Adrenal gland (tissue), 12 donors: ENCODE data around the gene LPAR3. TPM values are rescaled to one million over a fixed set of nuclear protein-coding genes. Genes with fewer than 3 reads are reported as not detected.

Source experiments
- DNase-seq, 7 donors: peaks; one replicate each; pipeline ENCODE4 v3.0.0-alpha.2; 2019 to 2020
- H3K27ac ChIP-seq, 5 donors: fragments of 200-600 bp; sonication (generic) in 4 of 5; 1 replicate in 3 of 5; 2 replicates in 2 of 5; pipeline versions ENCODE4 v1.5.1 to v1.8.0; 2016 to 2020; ENCODE audit warnings: mild to moderate bottlenecking in 1 of 5
- H3K27me3 ChIP-seq: fragments of 200-600 bp; 2 replicates; pipeline ENCODE4 v1.8.0; 2021
- H3K36me3 ChIP-seq, 2 donors: fragments of 200-600 bp; replicated peaks in 1 of 2; 1 replicate in 1 of 2; 2 replicates in 1 of 2; pipeline versions ENCODE4 v1.5.1 to v1.8.0; 2018 to 2022
- H3K4me1 ChIP-seq, 2 donors: fragments of 200-600 bp; replicated peaks in 1 of 2; 1 replicate in 1 of 2; 2 replicates in 1 of 2; pipeline versions ENCODE4 v1.5.1 to v1.8.0; 2018 to 2021
- H3K4me3 ChIP-seq, 4 donors: fragments of 200-600 bp; sonication (generic) in 3 of 4; one replicate each; pipeline ENCODE4 v1.5.1; 2016 to 2018
- H3K9me3 ChIP-seq, 3 donors: fragments of 200-600 bp; sonication (generic) in 1 of 3; replicated peaks in 1 of 3; 1 replicate in 2 of 3; 2 replicates in 1 of 3; pipeline versions ENCODE4 v1.5.1 to v1.8.0; 2016 to 2021
- POLR2A ChIP-seq, 2 donors: fragments of 450-650 bp; IDR thresholded peaks; one replicate each; pipeline ENCODE4 v1.6.1; 2017; ENCODE audit warnings: antibody characterized with exemption in 2 of 2, mild to moderate bottlenecking in 2 of 2, moderate library complexity in 1 of 2
- WGBS, 4 donors: extraction: QIAGEN DNeasy Blood & Tissue Kit in 2 of 4; methylation state at CpG; one replicate each; pipeline versions ENCODE4 v1.1.5 to v1.1.7; 2013 to 2017; 5-methylcytosine and 5-hydroxymethylcytosine counted together
- intact Hi-C, 2 donors: fragments of 100-400 bp; cut with DNase I; formaldehyde crosslinking; loops; one replicate each; pipeline versions ENCODE4 v1.14.1 to v1.15.0; 2022 to 2023
- polyA plus RNA-seq, 3 donors: library from polyadenylated mRNA; stranded (reverse); fragments of 200-250 nt in 2 of 3; fragments of 350-450 nt in 1 of 3; fragmentation: Illumina TruSeq in 1 of 3; extraction: RNeasy Lipid Tissue Mini Kit (QIAGEN cat#74804) in 1 of 3; gene quantifications; one replicate each; pipeline ENCODE4 v1.2.3, GENCODE V29; 2013 to 2014
- total RNA-seq, 9 donors: library from RNA; depleted of rRNA in 4 of 9; stranded (reverse); fragments of >200 nt in 4 of 9; fragments of 120-200 nt in 1 of 9; fragmentation: NEBNext Ultra II Directional in 1 of 9; extraction: Animal tissue kit (Norgen Biotek cat#: 25700) in 1 of 9; gene quantifications; one replicate each; pipeline versions ENCODE4 v1.1.0 to v1.2.4, GENCODE V29; 2013 to 2023
- TF ChIP-seq, protein P1 (sequence below), 6 experiments: fragments of 450-650 bp in 4 of 6; fragments of 200-600 bp in 2 of 6; sonication (generic) in 1 of 6; IDR thresholded peaks; 1 replicate in 5 of 6; 2 replicates in 1 of 6; pipeline versions ENCODE4 v1.5.1 to v1.8.0; 2016 to 2021; ENCODE audit warnings: antibody characterized with exemption in 6 of 6, mild to moderate bottlenecking in 2 of 6, moderate library complexity in 1 of 6
- donor health status: healthy with polysubstance abuse.
- donor health status: Bipolar disorder and iron deficiency.
- donor health status: DM: yes; HTN: yes; CAD: no.
- donor health status: DM: no; HTN: no; CAD: no.
- donor health status: DM: no; HTN: no; CAD: no.
- donor health status: DM: yes; HTN: yes; CAD: no.

The LPAR3 gene
- total and polyA plus RNA-seq, 12 donors: 0.06 to 7.1 (median 1.8) TPM

DNA sequence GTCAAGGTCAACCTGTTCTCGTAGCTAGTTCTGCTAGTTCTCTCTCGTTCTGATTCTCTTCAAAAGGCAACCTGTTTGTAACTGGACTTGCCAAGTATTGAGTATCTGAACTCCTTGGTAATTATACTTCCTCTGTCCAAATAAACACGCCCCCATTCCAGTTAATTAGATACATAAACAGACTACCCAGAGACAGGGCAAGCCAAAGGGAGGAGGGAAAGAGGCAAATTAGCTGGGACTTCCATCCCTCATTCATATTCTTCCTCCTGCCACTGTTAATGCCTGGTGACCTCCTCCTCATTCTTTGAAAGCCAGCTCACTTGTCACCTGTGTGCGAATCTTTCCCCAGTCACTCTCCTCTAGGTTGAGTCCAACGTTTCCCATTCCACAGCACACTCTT is 62.9 kb downstream of the LPAR3 start:
- 75 to 86% (median 81%) methylated on average over 5 of the region's 5 CpGs for WGBS, 4 donors
- no peak for DNase-seq
- Histone ChIP-seq H3K27ac (no peak overlapping the region), H3K4me3 (no peak overlapping the region), H3K36me3 (no peaks in the 10 kb centered on the region), H3K4me1 (no peaks in the 10 kb centered on the region), H3K9me3 (no peaks in the 10 kb centered on the region), H3K27me3 (no peaks in the 10 kb centered on the region)
- intact Hi-C loops: no loop called here
- TF ChIP-seq, protein P1, sequence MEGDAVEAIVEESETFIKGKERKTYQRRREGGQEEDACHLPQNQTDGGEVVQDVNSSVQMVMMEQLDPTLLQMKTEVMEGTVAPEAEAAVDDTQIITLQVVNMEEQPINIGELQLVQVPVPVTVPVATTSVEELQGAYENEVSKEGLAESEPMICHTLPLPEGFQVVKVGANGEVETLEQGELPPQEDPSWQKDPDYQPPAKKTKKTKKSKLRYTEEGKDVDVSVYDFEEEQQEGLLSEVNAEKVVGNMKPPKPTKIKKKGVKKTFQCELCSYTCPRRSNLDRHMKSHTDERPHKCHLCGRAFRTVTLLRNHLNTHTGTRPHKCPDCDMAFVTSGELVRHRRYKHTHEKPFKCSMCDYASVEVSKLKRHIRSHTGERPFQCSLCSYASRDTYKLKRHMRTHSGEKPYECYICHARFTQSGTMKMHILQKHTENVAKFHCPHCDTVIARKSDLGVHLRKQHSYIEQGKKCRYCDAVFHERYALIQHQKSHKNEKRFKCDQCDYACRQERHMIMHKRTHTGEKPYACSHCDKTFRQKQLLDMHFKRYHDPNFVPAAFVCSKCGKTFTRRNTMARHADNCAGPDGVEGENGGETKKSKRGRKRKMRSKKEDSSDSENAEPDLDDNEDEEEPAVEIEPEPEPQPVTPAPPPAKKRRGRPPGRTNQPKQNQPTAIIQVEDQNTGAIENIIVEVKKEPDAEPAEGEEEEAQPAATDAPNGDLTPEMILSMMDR (IDR thresholded peaks at IDR 0.05): no peak
- no peak for TF ChIP-seq POLR2A (IDR thresholded peaks at IDR 0.05)

DNA sequence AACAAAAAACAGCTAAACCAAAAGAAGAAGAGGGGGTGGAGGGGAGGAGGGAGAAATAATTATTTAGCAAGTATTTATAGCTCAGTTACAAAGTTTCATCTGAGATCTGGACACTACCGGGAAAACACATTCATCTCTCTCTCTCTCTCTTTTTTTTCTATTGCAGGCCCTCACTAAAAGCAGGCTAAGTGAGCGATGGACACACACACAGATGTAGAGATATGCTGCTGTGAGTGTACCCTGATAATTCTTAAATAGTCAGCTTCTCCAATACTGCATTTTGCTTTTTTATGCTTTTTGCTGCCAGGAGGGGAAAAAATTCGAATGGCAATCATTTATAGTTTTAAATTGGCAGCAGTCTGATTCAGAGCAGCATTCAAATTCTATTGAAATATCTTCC is 65.0 kb downstream of the LPAR3 start:
- no peak overlapping the region for H3K27ac ChIP-seq
- no peaks in the 10 kb centered on the region for H3K27me3 ChIP-seq
- no peak for DNase-seq
- no peaks in the 10 kb centered on the region for H3K4me1 ChIP-seq
- TF ChIP-seq, protein P1 (IDR thresholded peaks at IDR 0.05): no peak
- no peak for TF ChIP-seq POLR2A (IDR thresholded peaks at IDR 0.05)
- H3K36me3 ChIP-seq: no peaks in the 10 kb centered on the region
- no peak overlapping the region for H3K4me3 ChIP-seq
- no peaks in the 10 kb centered on the region for H3K9me3 ChIP-seq
- 64 to 76% (median 67%) methylated on average over 3 of the region's 3 CpGs for WGBS, 4 donors
- intact Hi-C loops: no loop called here

DNA sequence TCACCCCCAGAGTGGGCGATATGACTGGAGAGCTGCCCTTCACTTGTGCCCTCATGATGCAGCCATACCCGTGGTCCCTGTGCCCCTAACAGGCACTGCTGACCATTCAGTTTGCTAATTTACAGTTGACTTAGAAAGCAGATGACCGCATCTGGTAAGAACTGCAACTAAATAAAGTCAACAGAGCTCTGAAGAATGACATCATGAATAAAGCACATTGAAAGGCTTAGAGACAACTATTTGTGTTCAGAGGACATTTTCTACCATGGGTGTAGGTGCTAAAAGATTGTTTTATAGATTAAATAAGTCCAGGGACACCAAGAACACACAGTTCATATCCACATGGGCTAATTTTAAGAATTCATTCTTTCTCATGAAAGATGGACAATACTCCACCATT is 65.5 kb downstream of the LPAR3 start:
- Histone ChIP-seq H3K9me3 (no peaks in the 10 kb centered on the region), H3K4me3 (no peak overlapping the region), H3K4me1 (no peaks in the 10 kb centered on the region), H3K27ac (no peak overlapping the region), H3K36me3 (no peaks in the 10 kb centered on the region), H3K27me3 (no peaks in the 10 kb centered on the region)
- intact Hi-C loops: no loop called here
- TF ChIP-seq POLR2A (IDR thresholded peaks at IDR 0.05): no peak
- TF ChIP-seq, protein P1 (IDR thresholded peaks at IDR 0.05): no peak
- 69 to 84% (median 77%) methylated on average over 3 of the region's 3 CpGs for WGBS, 4 donors
- DNase-seq: no peak

DNA sequence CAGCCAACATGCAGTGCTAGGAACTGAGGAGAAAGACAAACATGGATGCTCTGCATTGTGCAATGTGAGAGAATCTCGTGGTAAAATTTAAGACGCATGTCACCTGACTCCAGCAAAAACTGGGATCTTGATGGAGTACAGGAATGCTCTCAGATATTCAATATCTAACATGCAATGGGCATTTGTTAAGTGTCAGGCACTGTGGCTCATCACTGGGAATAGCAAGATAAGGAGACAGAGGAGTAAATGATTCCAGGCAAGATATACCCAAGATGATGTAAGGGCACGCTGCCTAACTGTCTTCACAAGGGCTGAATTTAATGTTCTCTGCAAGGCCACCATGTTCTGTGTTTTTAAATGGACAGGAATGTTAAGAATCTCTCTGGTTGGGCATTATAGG is 67.8 kb downstream of the LPAR3 start:
- TF ChIP-seq, protein P1 (IDR thresholded peaks at IDR 0.05): no peak
- no peak for TF ChIP-seq POLR2A (IDR thresholded peaks at IDR 0.05)
- intact Hi-C loops: no loop called here
- Histone ChIP-seq H3K27me3 (no peaks in the 10 kb centered on the region), H3K27ac (no peak overlapping the region), H3K4me3 (no peak overlapping the region), H3K36me3 (no peaks in the 10 kb centered on the region), H3K4me1 (no peaks in the 10 kb centered on the region), H3K9me3 (no peaks in the 10 kb centered on the region)
- 57 to 84% (median 76%) methylated on average over 3 of the region's 3 CpGs for WGBS, 4 donors
- no peak for DNase-seq
